ENCODE results near the gene IDH3B. TPM values are rescaled to one million over a fixed set of nuclear protein-coding genes. Genes with fewer than 3 reads are reported as not detected.
A peak's percentile ranks its signal among the peaks of the same experiment; 100 is the strongest.

The IDH3B gene
- total and polyA plus RNA-seq, 2 donors (not counting 1 experiment from before 2014, with no cell fraction given), result 77.0 to 98.2 TPM

DNA sequence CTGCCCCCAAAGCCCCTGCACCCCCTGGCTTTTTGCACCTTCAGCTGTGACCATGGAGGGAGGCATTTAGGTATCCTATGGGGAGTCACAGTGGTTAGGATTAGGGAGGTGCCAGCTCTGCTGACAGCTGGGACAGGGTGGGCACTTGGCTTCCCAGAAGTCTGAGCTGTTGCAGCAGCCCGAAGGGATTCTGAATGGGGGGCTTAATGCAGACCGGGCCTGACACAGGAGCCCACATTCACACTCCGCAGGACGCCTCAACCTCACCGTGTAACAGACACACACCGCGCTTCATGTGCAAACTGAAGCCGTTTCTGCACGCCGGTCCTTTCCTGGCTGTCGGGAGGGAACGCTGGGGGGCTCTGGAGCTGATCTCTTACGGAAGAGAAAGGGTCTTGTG lies 30.5 kb upstream of the IDH3B start:
- DNase-seq (ENCODE audit: low read depth in 2 of 2), result no peak
- no peaks in the 10 kb centered on the region for H3K9me3 ChIP-seq (ENCODE audit: control insufficient read depth, insufficient read depth, low read depth, low read length)

DNA sequence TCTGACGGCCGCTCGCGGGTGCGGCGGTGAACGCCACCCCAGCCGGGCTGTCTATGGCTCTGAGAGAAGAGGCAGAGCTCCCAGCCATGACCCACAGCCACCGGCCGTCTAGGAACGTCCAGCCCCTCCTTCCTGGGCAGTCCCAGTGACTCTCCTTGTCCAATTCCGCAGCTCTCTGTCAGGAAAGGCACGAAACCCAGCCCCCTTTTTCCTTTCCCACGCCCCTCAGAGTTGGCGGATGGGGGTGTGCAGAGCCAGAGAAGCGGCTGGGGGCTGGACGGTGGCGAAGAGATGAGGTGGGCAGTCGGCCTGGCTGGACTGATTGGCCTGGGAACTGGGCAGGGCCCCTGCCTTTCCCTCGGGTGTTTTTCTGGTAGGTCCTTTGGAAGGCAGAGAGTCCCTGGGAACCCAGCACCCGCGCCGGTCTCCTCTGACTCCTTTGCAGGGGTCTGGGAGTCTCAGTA lies 30.0 kb upstream of the IDH3B start:
- Histone ChIP-seq H3K4me2 (ENCODE audit: extremely low read depth, insufficient read depth, low read length) (no peak overlapping the region), H4K20me1 (ENCODE audit: control insufficient read depth, extremely low read depth, insufficient read depth, low read length) (no peaks in the 10 kb centered on the region), H3K27me3 (ENCODE audit: control insufficient read depth, insufficient read depth, low read length) (peaks cover 45% of the 10 kb centered on the region), H3K79me2 (ENCODE audit: control insufficient read depth, insufficient read depth, low read length) (no peaks in the 10 kb centered on the region), H2AFZ (ENCODE audit: low read length) (no peak overlapping the region), H3K4me3 (replicated peaks in 1 of 4; ENCODE audit: control extremely low read depth in 1 of 4, insufficient read depth in 1 of 4, low read depth in 3 of 4, low read length in 4 of 4) (no peak overlapping the region), H3K9ac (ENCODE audit: insufficient read depth, low read length) (no peak overlapping the region), H3K27ac (ENCODE audit: insufficient read depth, low read length) (no peak overlapping the region), H3K4me1 (ENCODE audit: control insufficient read depth, extremely low read depth, insufficient read depth, low read length) (no peaks in the 10 kb centered on the region), H3K36me3 (ENCODE audit: control insufficient read depth, insufficient read depth, low read length) (no peaks in the 10 kb centered on the region), H3K9me3 (ENCODE audit: control insufficient read depth, insufficient read depth, low read depth, low read length) (no peaks in the 10 kb centered on the region)
- DNase-seq (ENCODE audit: low read depth in 2 of 2), result no peak
- TF ChIP-seq, protein P1, sequence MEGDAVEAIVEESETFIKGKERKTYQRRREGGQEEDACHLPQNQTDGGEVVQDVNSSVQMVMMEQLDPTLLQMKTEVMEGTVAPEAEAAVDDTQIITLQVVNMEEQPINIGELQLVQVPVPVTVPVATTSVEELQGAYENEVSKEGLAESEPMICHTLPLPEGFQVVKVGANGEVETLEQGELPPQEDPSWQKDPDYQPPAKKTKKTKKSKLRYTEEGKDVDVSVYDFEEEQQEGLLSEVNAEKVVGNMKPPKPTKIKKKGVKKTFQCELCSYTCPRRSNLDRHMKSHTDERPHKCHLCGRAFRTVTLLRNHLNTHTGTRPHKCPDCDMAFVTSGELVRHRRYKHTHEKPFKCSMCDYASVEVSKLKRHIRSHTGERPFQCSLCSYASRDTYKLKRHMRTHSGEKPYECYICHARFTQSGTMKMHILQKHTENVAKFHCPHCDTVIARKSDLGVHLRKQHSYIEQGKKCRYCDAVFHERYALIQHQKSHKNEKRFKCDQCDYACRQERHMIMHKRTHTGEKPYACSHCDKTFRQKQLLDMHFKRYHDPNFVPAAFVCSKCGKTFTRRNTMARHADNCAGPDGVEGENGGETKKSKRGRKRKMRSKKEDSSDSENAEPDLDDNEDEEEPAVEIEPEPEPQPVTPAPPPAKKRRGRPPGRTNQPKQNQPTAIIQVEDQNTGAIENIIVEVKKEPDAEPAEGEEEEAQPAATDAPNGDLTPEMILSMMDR (conservative IDR thresholded peaks at IDR 0.05 in 1 of 2, IDR thresholded peaks at IDR 0.05 in 1 of 2; ENCODE audit: low read depth in 1 of 2, low read length in 2 of 2), result no peak
- TF ChIP-seq EZH2 (IDR thresholded peaks at IDR 0.05; ENCODE audit: low read length, missing control alignments), result peak; percentile 24

More for the DNA sequence above, 30.5 kb upstream of the IDH3B start:
- TF ChIP-seq EZH2 (IDR thresholded peaks at IDR 0.05; ENCODE audit: low read length, missing control alignments), result no peak
- TF ChIP-seq, protein P1 (conservative IDR thresholded peaks at IDR 0.05 in 1 of 2, IDR thresholded peaks at IDR 0.05 in 1 of 2; ENCODE audit: low read depth in 1 of 2, low read length in 2 of 2), result no peak
- Histone ChIP-seq H3K27ac (ENCODE audit: insufficient read depth, low read length) (no peak overlapping the region), H3K79me2 (ENCODE audit: control insufficient read depth, insufficient read depth, low read length) (no peaks in the 10 kb centered on the region), H3K4me1 (ENCODE audit: control insufficient read depth, extremely low read depth, insufficient read depth, low read length) (no peaks in the 10 kb centered on the region), H3K4me3 (replicated peaks in 1 of 4; ENCODE audit: control extremely low read depth in 1 of 4, insufficient read depth in 1 of 4, low read depth in 3 of 4, low read length in 4 of 4) (no peak overlapping the region), H3K27me3 (ENCODE audit: control insufficient read depth, insufficient read depth, low read length) (peaks cover 48% of the 10 kb centered on the region), H3K36me3 (ENCODE audit: control insufficient read depth, insufficient read depth, low read length) (no peaks in the 10 kb centered on the region), H3K4me2 (ENCODE audit: extremely low read depth, insufficient read depth, low read length) (no peak overlapping the region), H4K20me1 (ENCODE audit: control insufficient read depth, extremely low read depth, insufficient read depth, low read length) (no peaks in the 10 kb centered on the region), H2AFZ (ENCODE audit: low read length) (no peak overlapping the region), H3K9ac (ENCODE audit: insufficient read depth, low read length) (no peak overlapping the region)

DNA sequence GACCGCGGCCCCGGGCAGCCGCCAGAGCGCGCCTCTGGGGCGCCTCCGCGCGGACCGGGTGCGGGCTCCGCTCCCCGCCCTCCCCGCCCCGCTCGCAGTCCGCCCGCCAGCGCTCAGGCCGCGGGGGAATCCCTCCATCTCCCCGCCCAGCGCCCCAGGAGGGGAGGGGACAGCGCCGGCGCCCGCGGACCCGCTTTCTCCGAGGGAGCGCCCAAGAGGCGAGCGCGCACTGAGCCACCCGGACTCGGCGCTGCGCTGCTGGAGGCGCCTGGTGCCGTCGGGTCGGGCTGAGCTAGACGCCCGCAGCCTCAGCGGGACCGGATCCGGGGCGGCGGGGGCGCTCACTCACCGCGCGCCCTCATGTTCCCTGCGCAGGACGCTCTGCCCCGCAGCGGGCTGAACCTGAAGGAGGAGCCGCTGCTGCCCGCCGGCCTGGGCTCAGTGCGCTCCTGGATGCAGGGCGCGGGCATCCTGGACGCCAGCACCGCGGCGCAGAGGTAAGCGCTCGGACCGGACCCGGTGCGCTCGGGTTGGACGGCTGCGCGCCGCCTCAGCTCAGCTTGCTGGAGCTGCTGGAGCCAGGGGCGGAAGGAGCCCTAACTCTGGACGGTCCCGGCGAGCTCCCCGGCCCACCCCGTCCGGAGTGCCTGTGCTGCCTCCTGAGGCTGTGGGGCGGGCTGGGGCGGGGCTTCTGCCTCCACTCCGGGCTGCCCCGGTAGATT lies 29.4 kb upstream of the IDH3B start:
- Histone ChIP-seq H2AFZ (ENCODE audit: low read length) (no peak overlapping the region), H3K27ac (ENCODE audit: insufficient read depth, low read length) (no peak overlapping the region), H3K9me3 (ENCODE audit: control insufficient read depth, insufficient read depth, low read depth, low read length) (no peaks in the 10 kb centered on the region), H3K79me2 (ENCODE audit: control insufficient read depth, insufficient read depth, low read length) (no peaks in the 10 kb centered on the region), H3K4me2 (ENCODE audit: extremely low read depth, insufficient read depth, low read length) (no peak overlapping the region), H4K20me1 (ENCODE audit: control insufficient read depth, extremely low read depth, insufficient read depth, low read length) (no peaks in the 10 kb centered on the region), H3K36me3 (ENCODE audit: control insufficient read depth, insufficient read depth, low read length) (no peaks in the 10 kb centered on the region), H3K27me3 (ENCODE audit: control insufficient read depth, insufficient read depth, low read length) (peaks cover 45% of the 10 kb centered on the region), H3K9ac (ENCODE audit: insufficient read depth, low read length) (no peak overlapping the region), H3K4me3 (replicated peaks in 1 of 4; ENCODE audit: control extremely low read depth in 1 of 4, insufficient read depth in 1 of 4, low read depth in 3 of 4, low read length in 4 of 4) (peak overlapping the region in 1 of 4 experiments; percentile 33), H3K4me1 (ENCODE audit: control insufficient read depth, extremely low read depth, insufficient read depth, low read length) (no peaks in the 10 kb centered on the region)
- TF ChIP-seq EZH2 (IDR thresholded peaks at IDR 0.05; ENCODE audit: low read length, missing control alignments), result peak; percentile 76
- TF ChIP-seq, protein P1 (conservative IDR thresholded peaks at IDR 0.05 in 1 of 2, IDR thresholded peaks at IDR 0.05 in 1 of 2; ENCODE audit: low read depth in 1 of 2, low read length in 2 of 2), result no peak
- DNase-seq (ENCODE audit: low read depth in 2 of 2), result peak; percentile 5 to 17

Measured in fibroblast of lung (primary cell).